ENCODE data around the gene SERP2.

The SERP2 gene

GRCh38 chr13:44415815-44416214, 42.2 kb downstream of the SERP2 start:
- DNase-seq: no peak

GRCh38 chr13:44416301-44416700, 42.7 kb downstream of the SERP2 start:
- no peak for DNase-seq

- no peak for DNase-seq
Observed at GRCh38 chr13:44416744-44417143, 43.1 kb downstream of the SERP2 start.

GRCh38 chr13:44417446-44417845, 43.8 kb downstream of the SERP2 start:
- DNase-seq: no peak

- DNase-seq: no peak
Observed at GRCh38 chr13:44417876-44418275, 44.3 kb downstream of the SERP2 start.

GRCh38 chr13:44420376-44421220, 47.0 kb downstream of the SERP2 start:
- no peak for DNase-seq

- DNase-seq: no peak
Observed at GRCh38 chr13:44421853-44422525, 48.4 kb downstream of the SERP2 start.

- no peak for DNase-seq
Observed at GRCh38 chr13:44422755-44423643, 49.4 kb downstream of the SERP2 start.

GRCh38 chr13:44423824-44424223, 50.2 kb downstream of the SERP2 start:
- DNase-seq: no peak

GRCh38 chr13:44425041-44425814, 51.6 kb downstream of the SERP2 start:
- DNase-seq: no peak

- no peak for DNase-seq
Observed at GRCh38 chr13:44425815-44426078, 52.1 kb downstream of the SERP2 start.

GRCh38 chr13:44426461-44426860, 52.8 kb downstream of the SERP2 start:
- DNase-seq: no peak

- DNase-seq: no peak
Observed at GRCh38 chr13:44429311-44429710, 55.7 kb downstream of the SERP2 start.

GRCh38 chr13:44431150-44431549, 57.5 kb downstream of the SERP2 start:
- DNase-seq: no peak

GRCh38 chr13:44432650-44433049, 59.0 kb downstream of the SERP2 start:
- no peak for DNase-seq

- DNase-seq: no peak
Observed at GRCh38 chr13:44433863-44434765, 60.5 kb downstream of the SERP2 start.

- no peak for DNase-seq
Observed at GRCh38 chr13:44434766-44435141, 61.1 kb downstream of the SERP2 start.

GRCh38 chr13:44435142-44435918, 61.7 kb downstream of the SERP2 start:
- DNase-seq: peak; percentile 86

- DNase-seq: no peak
Observed at GRCh38 chr13:44435919-44436510, 62.4 kb downstream of the SERP2 start.

- peak; percentile 62 for DNase-seq
Observed at GRCh38 chr13:44436589-44437337, 63.1 kb downstream of the SERP2 start.

Data from NCI-H2171 (cell line).